Nephron progenitor cell (in vitro differentiated cells): ENCODE measurements around the gene TK2.
A peak's percentile ranks its signal among the peaks of the same experiment; 100 is the strongest.

Experiments
- DNase-seq: peaks from one replicate; pipeline ENCODE4 v3.0.0; 2021
- H3K27ac Mint-ChIP-seq: 2 replicates; pipeline ENCODE4 v1.8.0; 2021; ENCODE audit warnings: mild to moderate bottlenecking, moderate library complexity, mixed read lengths
- H3K27me3 Mint-ChIP-seq: 2 replicates; pipeline ENCODE4 v1.8.0; 2021; ENCODE audit warnings: mild to moderate bottlenecking, low read depth, mixed read lengths; ENCODE audit not compliant: poor library complexity
- H3K36me3 Mint-ChIP-seq: 2 replicates; pipeline ENCODE4 v1.8.0; 2021; ENCODE audit warnings: low read depth, mixed read lengths
- H3K4me1 Mint-ChIP-seq: 2 replicates; pipeline ENCODE4 v1.8.0; 2021; ENCODE audit warnings: mixed read lengths
- H3K4me3 Mint-ChIP-seq: 2 replicates; pipeline ENCODE4 v1.8.0; 2021; ENCODE audit warnings: mild to moderate bottlenecking, moderate library complexity, mixed read lengths
- H3K9me3 Mint-ChIP-seq: 2 replicates; pipeline ENCODE4 v1.8.0; 2021; ENCODE audit warnings: mild to moderate bottlenecking, moderate library complexity, mixed read lengths
- TF ChIP-seq, protein P1 (sequence below): fragments of 200-600 bp; sonication (generic); IDR thresholded peaks from 2 replicates; pipeline ENCODE4 v1.5.0; 2021; ENCODE audit warnings: antibody characterized with exemption

Gene TK2

DNA sequence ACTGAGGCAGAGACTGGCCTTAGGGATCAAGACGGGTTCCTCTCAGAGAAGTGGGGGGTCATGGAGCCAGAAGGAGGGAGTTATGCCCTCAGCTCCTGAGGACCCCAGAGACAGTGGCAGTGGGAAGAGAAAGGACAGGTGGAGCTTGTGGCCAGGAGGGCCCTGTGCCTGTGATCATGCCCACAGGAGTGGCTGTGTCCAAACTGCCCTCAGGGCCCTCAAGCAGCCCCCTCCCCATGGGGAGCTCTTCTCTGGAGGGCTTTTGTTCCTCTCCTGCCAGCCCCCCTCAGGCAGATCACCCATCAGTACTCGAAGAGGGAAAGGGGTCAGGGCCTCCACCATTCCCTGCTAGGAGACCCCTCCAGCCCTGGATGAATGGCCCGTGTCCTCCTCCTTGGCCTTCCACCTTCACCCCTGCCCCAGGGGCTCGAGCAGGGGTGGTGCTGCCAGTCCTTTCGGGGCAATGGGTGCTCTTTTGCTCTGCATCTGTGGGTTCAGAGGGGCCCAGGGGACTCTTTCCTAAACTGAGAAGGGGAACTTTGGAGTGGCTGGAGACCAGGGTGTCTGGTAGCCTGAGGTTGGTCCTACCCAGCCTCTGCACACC, 70.2 kb downstream of the TK2 start:
- Mint-ChIP-seq H3K36me3 (no peaks in the 10 kb centered on the region), H3K4me3 (no peak overlapping the region), H3K27ac (no peak overlapping the region), H3K9me3 (no peaks in the 10 kb centered on the region), H3K4me1 (peaks cover 17% of the 10 kb centered on the region), H3K27me3 (peaks cover 22% of the 10 kb centered on the region)
- no peak for DNase-seq
- TF ChIP-seq, protein P1, sequence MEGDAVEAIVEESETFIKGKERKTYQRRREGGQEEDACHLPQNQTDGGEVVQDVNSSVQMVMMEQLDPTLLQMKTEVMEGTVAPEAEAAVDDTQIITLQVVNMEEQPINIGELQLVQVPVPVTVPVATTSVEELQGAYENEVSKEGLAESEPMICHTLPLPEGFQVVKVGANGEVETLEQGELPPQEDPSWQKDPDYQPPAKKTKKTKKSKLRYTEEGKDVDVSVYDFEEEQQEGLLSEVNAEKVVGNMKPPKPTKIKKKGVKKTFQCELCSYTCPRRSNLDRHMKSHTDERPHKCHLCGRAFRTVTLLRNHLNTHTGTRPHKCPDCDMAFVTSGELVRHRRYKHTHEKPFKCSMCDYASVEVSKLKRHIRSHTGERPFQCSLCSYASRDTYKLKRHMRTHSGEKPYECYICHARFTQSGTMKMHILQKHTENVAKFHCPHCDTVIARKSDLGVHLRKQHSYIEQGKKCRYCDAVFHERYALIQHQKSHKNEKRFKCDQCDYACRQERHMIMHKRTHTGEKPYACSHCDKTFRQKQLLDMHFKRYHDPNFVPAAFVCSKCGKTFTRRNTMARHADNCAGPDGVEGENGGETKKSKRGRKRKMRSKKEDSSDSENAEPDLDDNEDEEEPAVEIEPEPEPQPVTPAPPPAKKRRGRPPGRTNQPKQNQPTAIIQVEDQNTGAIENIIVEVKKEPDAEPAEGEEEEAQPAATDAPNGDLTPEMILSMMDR = no peak

DNA sequence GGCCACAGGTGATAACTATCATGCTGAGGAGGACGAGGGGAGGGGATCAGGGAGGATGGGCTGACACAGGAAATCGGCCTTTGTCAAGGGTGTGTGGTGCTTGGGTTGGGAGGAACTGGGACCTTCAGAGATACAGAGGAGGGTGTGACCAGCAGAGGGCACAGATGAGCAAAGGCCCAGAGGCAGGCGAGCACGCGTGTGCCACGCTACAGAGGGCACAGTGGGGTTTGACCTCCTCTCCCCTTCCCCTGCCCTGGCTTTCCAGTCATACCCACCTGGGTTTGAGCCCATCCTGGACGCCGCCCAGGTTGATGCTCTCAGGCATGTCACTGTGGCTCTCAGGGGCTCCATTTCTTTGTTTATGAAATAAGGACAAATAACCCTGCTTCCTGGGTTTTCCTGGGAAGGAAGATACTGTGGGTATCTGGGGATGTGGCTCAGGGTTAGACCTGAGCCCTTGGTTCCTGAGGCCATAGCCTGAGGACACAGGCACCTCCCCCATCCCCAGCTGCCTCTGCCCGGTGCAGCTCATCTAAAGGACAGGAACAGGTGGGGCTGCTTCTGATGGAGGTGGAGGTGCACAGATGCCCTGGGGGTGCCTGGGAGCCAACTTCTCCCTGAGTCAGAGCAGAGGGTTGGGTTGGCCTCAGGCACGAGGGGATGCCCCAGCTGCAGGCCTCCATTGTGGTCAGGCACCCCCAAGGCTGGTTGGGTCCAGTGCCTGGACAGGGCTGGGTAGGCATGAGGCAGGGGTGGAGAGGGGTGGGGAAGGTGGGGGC, 71.0 kb downstream of the TK2 start:
- peak; percentile 57 for DNase-seq
- Mint-ChIP-seq H3K4me1 (peaks cover 11% of the 10 kb centered on the region), H3K27ac (no peak overlapping the region), H3K27me3 (peaks cover 24% of the 10 kb centered on the region), H3K9me3 (no peaks in the 10 kb centered on the region), H3K4me3 (no peak overlapping the region), H3K36me3 (no peaks in the 10 kb centered on the region)
- TF ChIP-seq, protein P1 = peak; percentile 48

DNA sequence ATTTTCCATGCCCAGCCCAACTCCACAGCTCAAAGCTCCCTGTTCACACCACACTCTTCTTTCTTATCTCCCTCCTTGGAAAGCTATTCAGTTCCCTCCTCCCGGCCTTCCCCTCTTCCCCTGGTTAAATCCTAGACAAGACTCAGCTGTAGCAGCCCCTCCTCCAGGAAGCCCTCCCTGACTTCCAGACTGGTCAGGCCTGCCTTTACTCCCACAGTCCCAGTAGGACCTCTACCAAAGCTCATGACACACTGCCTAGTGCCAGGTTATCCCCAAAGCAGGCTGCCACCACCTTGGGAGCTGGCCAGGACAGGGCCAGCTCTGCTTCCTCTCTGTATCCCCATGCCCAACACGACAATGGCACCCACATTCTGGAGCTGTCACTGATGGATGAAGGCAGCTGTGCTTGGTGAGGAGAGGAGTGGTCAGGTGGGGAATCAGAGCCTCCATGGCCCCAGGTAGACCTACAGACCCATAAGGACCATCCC, 72.8 kb downstream of the TK2 start:
- DNase-seq = no peak
- TF ChIP-seq, protein P1 = no peak
- H3K4me1 Mint-ChIP-seq = peaks cover 4% of the 10 kb centered on the region
- no peaks in the 10 kb centered on the region for H3K36me3 Mint-ChIP-seq
- H3K9me3 Mint-ChIP-seq = no peaks in the 10 kb centered on the region
- no peak overlapping the region for H3K4me3 Mint-ChIP-seq
- no peak overlapping the region for H3K27ac Mint-ChIP-seq
- peaks cover 15% of the 10 kb centered on the region for H3K27me3 Mint-ChIP-seq

DNA sequence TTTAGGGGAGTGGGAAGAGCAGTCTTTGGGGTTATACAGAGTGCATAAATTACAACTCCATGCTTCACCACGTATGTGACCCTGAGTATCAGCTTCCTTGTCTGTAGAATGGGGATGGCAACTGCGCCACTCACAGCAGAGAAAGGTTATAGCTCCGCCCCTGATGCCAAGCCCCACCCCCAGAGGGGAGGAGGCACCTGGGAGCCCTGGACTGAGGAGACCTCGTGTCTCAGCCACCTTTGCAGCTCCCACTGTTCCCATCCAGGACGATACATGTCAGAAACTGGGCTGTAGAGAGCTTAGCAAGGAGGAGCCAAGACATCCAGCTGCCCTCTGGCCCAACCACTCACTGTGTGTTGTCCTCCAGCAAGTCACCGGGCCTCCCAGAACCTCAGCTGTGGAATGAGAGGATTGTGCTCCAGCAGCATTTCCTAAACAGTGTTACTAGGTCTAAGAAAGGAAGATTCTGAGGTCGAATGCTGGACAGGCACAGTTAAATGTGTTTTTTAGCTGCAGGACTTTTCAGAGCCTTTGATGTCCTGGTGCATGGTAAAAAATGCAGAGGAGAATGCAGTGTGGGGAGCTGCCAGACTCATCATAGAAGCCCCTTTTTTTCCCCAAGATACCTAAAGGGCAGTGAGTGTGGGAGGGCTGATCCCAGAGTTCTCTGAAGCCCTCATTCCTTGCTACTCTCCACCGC, 73.4 kb downstream of the TK2 start:
- no peak overlapping the region for H3K27ac Mint-ChIP-seq

DNA sequence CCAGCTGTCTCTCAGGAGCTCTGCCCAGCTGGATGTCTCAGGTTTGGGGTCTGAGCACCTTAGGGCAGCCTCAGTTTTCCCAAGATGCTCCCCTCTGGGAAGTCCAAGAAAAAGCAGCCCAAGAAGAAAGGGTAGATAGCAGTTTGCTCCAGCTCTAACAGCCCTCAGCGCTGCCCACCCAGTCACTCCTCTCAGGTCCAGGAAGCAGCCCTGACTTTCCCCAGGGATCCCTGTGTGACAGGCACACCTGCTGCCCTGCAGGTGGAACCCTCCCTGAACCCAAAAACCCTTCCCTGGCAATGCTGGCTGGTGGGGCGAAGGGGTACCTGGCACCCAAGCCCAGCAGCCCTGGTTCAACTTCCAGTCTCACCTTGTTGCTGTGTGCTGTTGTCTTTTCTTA, 74.7 kb downstream of the TK2 start:
- Mint-ChIP-seq H3K27me3 (peaks cover 20% of the 10 kb centered on the region), H3K36me3 (no peaks in the 10 kb centered on the region), H3K4me1 (peaks cover 4% of the 10 kb centered on the region), H3K27ac (no peak overlapping the region), H3K4me3 (no peak overlapping the region), H3K9me3 (no peaks in the 10 kb centered on the region)
- no peak for DNase-seq
- TF ChIP-seq, protein P1 = no peak

More for the DNA sequence above, 73.4 kb downstream of the TK2 start:
- H3K36me3 Mint-ChIP-seq = no peaks in the 10 kb centered on the region
- peaks cover 15% of the 10 kb centered on the region for H3K27me3 Mint-ChIP-seq
- TF ChIP-seq, protein P1 = no peak
- H3K4me3 Mint-ChIP-seq = no peak overlapping the region
- DNase-seq = peak; percentile 38
- no peaks in the 10 kb centered on the region for H3K9me3 Mint-ChIP-seq
- H3K4me1 Mint-ChIP-seq = peaks cover 4% of the 10 kb centered on the region
